SK-N-SH (cell line): ENCODE data around the gene FAM20B. TPM values are rescaled to one million over a fixed set of nuclear protein-coding genes. Genes with fewer than 3 reads are reported as not detected.

Experiments
- CTCF ChIA-PET: fragments of 300-600, 350-600 bp; formaldehyde crosslinking; extraction: SDS; loops from one replicate; lab custom pipeline; 2021; lab: Yijun Ruan, JAX
- POLR2A ChIA-PET: fragments of 350-600 bp; sonication (Branson Sonifier 250); formaldehyde crosslinking; extraction: SDS; loops from one replicate; lab custom pipeline; 2020; ENCODE audit warnings: antibody characterized with exemption, inconsistent platforms; lab: Yijun Ruan, JAX
- DNase-seq: peaks from one replicate; pipeline ENCODE4 v3.0.0; 2012
- H2AFZ ChIP-seq: fragments of 200-600 bp; sonication (generic); 2 replicates; pipeline ENCODE4 v1.8.1; 2016; ENCODE audit warnings: antibody characterized with exemption, mild to moderate bottlenecking, low read depth
- H3F3A ChIP-seq: fragments of 200-600 bp; sonication (generic); replicated peaks from 2 replicates; pipeline ENCODE3; 2016; ENCODE audit warnings: antibody characterized with exemption, mild to moderate bottlenecking; ENCODE audit not compliant: insufficient read depth
- H3K27ac ChIP-seq, 2 experiments: fragments of 200-500 bp in 1 of 2; fragments of 200-600 bp in 1 of 2; sonication (Bioruptor generic) in 1 of 2; sonication (generic), shearing (Covaris generic) in 1 of 2; 2 replicates each; pipeline versions ENCODE4 v1.5.1 to v1.6.1; 2014 to 2016; ENCODE audit warnings: low read depth in 2 of 2, inconsistent platforms in 1 of 2, low read length in 1 of 2, mild to moderate bottlenecking in 1 of 2, mixed read lengths in 1 of 2
- H3K27me3 ChIP-seq: fragments of 200-600 bp; sonication (generic), shearing (Covaris generic); 2 replicates; pipeline ENCODE4 v1.6.1; 2016; ENCODE audit warnings: mixed run types; ENCODE audit not compliant: insufficient read depth
- H3K36me3 ChIP-seq, 2 experiments: fragments of 200-500 bp in 1 of 2; fragments of 200-600 bp in 1 of 2; sonication (Bioruptor generic) in 1 of 2; sonication (generic) in 1 of 2; replicated peaks in 1 of 2; 2 replicates each; pipeline versions ENCODE3 to v1.5.1; 2014 to 2016; ENCODE audit warnings: low read length in 1 of 2, mild to moderate bottlenecking in 1 of 2; ENCODE audit not compliant: insufficient read depth in 2 of 2, control insufficient read depth in 1 of 2
- H3K4me1 ChIP-seq, 2 experiments: fragments of 200-500 bp in 1 of 2; fragments of 200-600 bp in 1 of 2; sonication (Bioruptor generic) in 1 of 2; sonication (generic), shearing (Covaris generic) in 1 of 2; 2 replicates each; pipeline versions ENCODE4 v1.5.1 to v1.6.1; 2014 to 2016; ENCODE audit warnings: low read depth in 1 of 2, low read length in 1 of 2, mixed run types in 1 of 2; ENCODE audit not compliant: insufficient read depth in 2 of 2, control insufficient read depth in 1 of 2
- H3K4me2 ChIP-seq: fragments of 200-600 bp; sonication (generic), shearing (Covaris generic); 2 replicates; pipeline ENCODE4 v1.6.1; 2017; ENCODE audit warnings: mixed run types
- H3K4me3 ChIP-seq, 2 experiments: fragments of 200-500 bp in 1 of 2; fragments of 200-600 bp in 1 of 2; sonication (Bioruptor generic) in 1 of 2; sonication (generic), shearing (Covaris generic) in 1 of 2; 2 replicates each; pipeline versions ENCODE4 v1.5.1 to v1.8.1; 2014 to 2016; ENCODE audit warnings: low read depth in 2 of 2, inconsistent platforms in 1 of 2, low read length in 1 of 2, mild to moderate bottlenecking in 1 of 2, mixed read lengths in 1 of 2, moderate library complexity in 1 of 2
- H3K79me2 ChIP-seq: fragments of 200-600 bp; sonication (generic); 2 replicates; pipeline ENCODE4 v1.8.1; 2017; ENCODE audit warnings: mild to moderate bottlenecking; ENCODE audit not compliant: insufficient read depth
- H3K9ac ChIP-seq: fragments of 200-600 bp; sonication (generic); 2 replicates; pipeline ENCODE4 v1.6.1; 2017; ENCODE audit warnings: mixed run types
- H3K9me2 ChIP-seq: fragments of 200-600 bp; sonication (generic); 2 replicates; pipeline ENCODE4 v1.6.1; 2017; ENCODE audit warnings: mixed run types
- H3K9me3 ChIP-seq: fragments of 200-600 bp; sonication (generic); 2 replicates; pipeline ENCODE4 v1.6.1; 2017; ENCODE audit warnings: mixed run types, mild to moderate bottlenecking, moderate library complexity
- H4K20me1 ChIP-seq: fragments of 200-600 bp; sonication (generic); 2 replicates; pipeline ENCODE4 v1.6.1; 2017; ENCODE audit warnings: mild to moderate bottlenecking, mixed run types; ENCODE audit not compliant: insufficient read depth
- CHD2 ChIP-seq: fragments of 150-350 bp; IDR thresholded peaks from 2 replicates; pipeline ENCODE4 v1.6.1; 2018; ENCODE audit warnings: low read length; ENCODE audit not compliant: partially characterized antibody
- EP300 ChIP-seq, 2 experiments: IDR thresholded peaks; 2 replicates each; pipeline versions ENCODE4 v1.4.0 to v1.6.1; 2012; ENCODE audit warnings: borderline replicate concordance in 1 of 2, low read depth in 1 of 2, low read length in 1 of 2
- FOSL2 ChIP-seq: IDR thresholded peaks from 2 replicates; pipeline ENCODE4 v1.4.0; 2012; ENCODE audit warnings: low read depth, mild to moderate bottlenecking, moderate library complexity, borderline replicate concordance
- GABPA ChIP-seq: IDR thresholded peaks from 2 replicates; pipeline ENCODE4 v1.4.0; 2012; ENCODE audit warnings: low read depth, mild to moderate bottlenecking
- GATA2 ChIP-seq: sonication (generic); formaldehyde crosslinking; IDR thresholded peaks from 2 replicates; pipeline ENCODE4 v1.5.0; 2020; ENCODE audit warnings: mild to moderate bottlenecking, missing genetic modification reagents
- JUND ChIP-seq: IDR thresholded peaks from 2 replicates; pipeline ENCODE4 v1.4.0; 2012
- NFIC ChIP-seq: IDR thresholded peaks from 2 replicates; pipeline ENCODE4 v1.4.0; 2012; ENCODE audit warnings: borderline replicate concordance
- NRF1 ChIP-seq: IDR thresholded peaks from 2 replicates; pipeline ENCODE4 v1.6.1; 2012; ENCODE audit warnings: low read depth, mild to moderate bottlenecking, low read length
- POLR2AphosphoS5 ChIP-seq: IDR thresholded peaks from 2 replicates; pipeline ENCODE4 v1.6.1; 2012; ENCODE audit warnings: low read depth, low read length
- RAD21 ChIP-seq: IDR thresholded peaks from 2 replicates; pipeline ENCODE4 v1.6.1; 2012; ENCODE audit warnings: mild to moderate bottlenecking, low read length
- SIN3A ChIP-seq: IDR thresholded peaks from 2 replicates; pipeline ENCODE4 v1.6.1; 2012; ENCODE audit warnings: low read depth, mild to moderate bottlenecking, low read length, moderate library complexity, borderline replicate concordance
- YY1 ChIP-seq: IDR thresholded peaks from 2 replicates; pipeline ENCODE4 v1.4.0; 2012; ENCODE audit warnings: low read depth, mild to moderate bottlenecking
- WGBS: methylation state at CpG from one replicate; pipeline ENCODE4 v1.1.6; 2017; ENCODE audit warnings: low lambda C conversion rate; 5-methylcytosine and 5-hydroxymethylcytosine counted together
- polyA plus RNA-seq, 3 experiments: library from polyadenylated mRNA; depleted of rRNA; stranded (reverse); fragments of >200 nt; gene quantifications; 2 replicates each; pipeline ENCODE4 v1.2.3, GENCODE V29; 2012
- TF ChIP-seq, protein P1 (sequence below): IDR thresholded peaks from 2 replicates; pipeline ENCODE4 v1.4.0; 2012; ENCODE audit warnings: low read depth
- TF ChIP-seq, protein P2 (sequence below): IDR thresholded peaks from 2 replicates; pipeline ENCODE4 v1.4.0; 2012; ENCODE audit warnings: low read depth, borderline replicate concordance
- TF ChIP-seq, protein P3 (sequence below): IDR thresholded peaks from 2 replicates; pipeline ENCODE4 v1.4.0; 2012; ENCODE audit warnings: low read depth, borderline replicate concordance
- TF ChIP-seq, protein P4 (sequence below): fragments of 150-350 bp; IDR thresholded peaks from 2 replicates; pipeline ENCODE4 v1.6.1; 2017; ENCODE audit warnings: antibody characterized with exemption, low read length, low read depth, borderline replicate concordance

Gene FAM20B
- polyA plus RNA-seq, 1 of the 3 experiments (the other 2 are of a cell fraction), result 14.9 TPM

DNA sequence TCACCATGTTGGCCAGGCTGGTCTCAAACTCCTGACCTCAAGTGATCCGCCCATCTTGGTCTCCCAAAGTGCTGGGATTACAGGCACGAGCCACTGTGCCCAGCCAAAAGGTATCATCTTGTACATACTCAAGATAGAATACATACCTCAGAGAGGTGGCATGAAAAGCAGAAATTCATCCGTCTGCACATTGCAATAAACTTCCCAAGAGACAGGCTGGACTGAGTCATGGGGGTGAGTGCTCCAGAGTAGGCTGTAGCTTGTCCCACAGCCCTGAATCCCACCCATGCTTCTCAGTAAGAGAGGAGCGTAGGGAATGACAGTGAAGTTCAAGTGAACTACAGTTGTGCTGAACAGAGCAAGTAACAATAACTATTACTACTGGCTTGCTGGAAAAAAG is 75.9 kb downstream of the FAM20B start:
- Histone ChIP-seq H4K20me1 (no peaks in the 10 kb centered on the region), H3K27ac (no peak overlapping the region), H3K4me1 (peaks cover 0 to 2% of the 10 kb centered on the region in 2 experiments; a peak in 1 of 4 replicates), H3K27me3 (no peaks in the 10 kb centered on the region), H3K36me3 (peaks cover 65 to 77% of the 10 kb centered on the region in 2 experiments), H3K79me2 (peaks cover 45% of the 10 kb centered on the region), H3K4me2 (no peak overlapping the region), H3F3A (peaks cover 32% of the 10 kb centered on the region), H3K4me3 (no peak overlapping the region), H2AFZ (no peak overlapping the region), H3K9me3 (no peaks in the 10 kb centered on the region), H3K9ac (no peak overlapping the region), H3K9me2 (no peaks in the 10 kb centered on the region)
- ChIA-PET POLR2A (no interaction called here), CTCF (interaction anchor here (0.6 to 1.4 kb wide), 3 partner anchors 20 to 768 kb away, joined by 3 to 4 read pairs (median 3); partner anchors contain the start of gene TOR3A)
- TF ChIP-seq JUND, result no peak
- no peak for TF ChIP-seq NRF1
- TF ChIP-seq GATA2 (CRISPR knock-in tag), result no peak
- no peak for TF ChIP-seq EP300 (IDR thresholded peaks at IDR 0.05; ENCODE audit: borderline replicate concordance in 1 of 2, low read depth in 1 of 2, low read length in 1 of 2)
- no peak for TF ChIP-seq YY1
- TF ChIP-seq, protein P1, sequence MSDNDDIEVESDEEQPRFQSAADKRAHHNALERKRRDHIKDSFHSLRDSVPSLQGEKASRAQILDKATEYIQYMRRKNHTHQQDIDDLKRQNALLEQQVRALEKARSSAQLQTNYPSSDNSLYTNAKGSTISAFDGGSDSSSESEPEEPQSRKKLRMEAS, result no peak
- no peak for TF ChIP-seq FOSL2
- no peak for TF ChIP-seq CHD2
- TF ChIP-seq, protein P2, sequence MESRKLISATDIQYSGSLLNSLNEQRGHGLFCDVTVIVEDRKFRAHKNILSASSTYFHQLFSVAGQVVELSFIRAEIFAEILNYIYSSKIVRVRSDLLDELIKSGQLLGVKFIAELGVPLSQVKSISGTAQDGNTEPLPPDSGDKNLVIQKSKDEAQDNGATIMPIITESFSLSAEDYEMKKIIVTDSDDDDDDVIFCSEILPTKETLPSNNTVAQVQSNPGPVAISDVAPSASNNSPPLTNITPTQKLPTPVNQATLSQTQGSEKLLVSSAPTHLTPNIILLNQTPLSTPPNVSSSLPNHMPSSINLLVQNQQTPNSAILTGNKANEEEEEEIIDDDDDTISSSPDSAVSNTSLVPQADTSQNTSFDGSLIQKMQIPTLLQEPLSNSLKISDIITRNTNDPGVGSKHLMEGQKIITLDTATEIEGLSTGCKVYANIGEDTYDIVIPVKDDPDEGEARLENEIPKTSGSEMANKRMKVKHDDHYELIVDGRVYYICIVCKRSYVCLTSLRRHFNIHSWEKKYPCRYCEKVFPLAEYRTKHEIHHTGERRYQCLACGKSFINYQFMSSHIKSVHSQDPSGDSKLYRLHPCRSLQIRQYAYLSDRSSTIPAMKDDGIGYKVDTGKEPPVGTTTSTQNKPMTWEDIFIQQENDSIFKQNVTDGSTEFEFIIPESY, result no peak
- TF ChIP-seq POLR2AphosphoS5, result no peak
- no peak for TF ChIP-seq RAD21
- TF ChIP-seq, protein P3, sequence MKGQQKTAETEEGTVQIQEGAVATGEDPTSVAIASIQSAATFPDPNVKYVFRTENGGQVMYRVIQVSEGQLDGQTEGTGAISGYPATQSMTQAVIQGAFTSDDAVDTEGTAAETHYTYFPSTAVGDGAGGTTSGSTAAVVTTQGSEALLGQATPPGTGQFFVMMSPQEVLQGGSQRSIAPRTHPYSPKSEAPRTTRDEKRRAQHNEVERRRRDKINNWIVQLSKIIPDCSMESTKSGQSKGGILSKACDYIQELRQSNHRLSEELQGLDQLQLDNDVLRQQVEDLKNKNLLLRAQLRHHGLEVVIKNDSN, result no peak
- no peak for TF ChIP-seq SIN3A
- WGBS, result 92% methylated on average over 3 of the region's 4 CpGs
- DNase-seq, result no peak

DNA sequence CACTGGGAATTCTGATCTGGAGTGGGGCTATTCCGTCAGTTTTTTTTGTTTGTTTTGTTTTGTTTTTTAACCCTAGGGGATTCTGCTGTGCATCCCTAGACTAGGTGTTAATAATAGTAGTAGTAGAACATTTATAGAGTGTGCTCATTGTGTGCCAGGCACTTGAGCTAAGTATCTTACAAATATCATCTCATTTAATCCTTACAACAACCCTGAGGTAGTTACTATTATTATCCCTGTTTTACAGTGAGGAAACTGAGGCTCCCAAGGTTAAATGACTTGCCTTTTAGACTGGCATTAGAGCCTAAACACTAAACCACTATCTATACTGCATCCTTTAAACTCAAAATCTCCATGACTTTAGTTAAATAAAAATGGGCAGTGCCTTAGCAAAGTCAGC is 78.3 kb downstream of the FAM20B start:
- Histone ChIP-seq H3K36me3 (peaks cover 61 to 83% of the 10 kb centered on the region in 2 experiments), H4K20me1 (no peaks in the 10 kb centered on the region), H3F3A (peaks cover 26% of the 10 kb centered on the region), H3K4me3 (no peak overlapping the region), H3K27me3 (no peaks in the 10 kb centered on the region), H2AFZ (no peak overlapping the region), H3K4me2 (no peak overlapping the region), H3K4me1 (peaks cover 0 to 23% of the 10 kb centered on the region in 2 experiments; a peak in 2 of 4 replicates), H3K9me3 (no peaks in the 10 kb centered on the region), H3K79me2 (peaks cover 63% of the 10 kb centered on the region), H3K9me2 (no peaks in the 10 kb centered on the region), H3K27ac (no peak overlapping the region), H3K9ac (no peak overlapping the region)
- CTCF ChIA-PET, result no interaction called here
- TF ChIP-seq CHD2 (no peak), GABPA (no peak), NFIC (no peak)
- TF ChIP-seq, protein P4, sequence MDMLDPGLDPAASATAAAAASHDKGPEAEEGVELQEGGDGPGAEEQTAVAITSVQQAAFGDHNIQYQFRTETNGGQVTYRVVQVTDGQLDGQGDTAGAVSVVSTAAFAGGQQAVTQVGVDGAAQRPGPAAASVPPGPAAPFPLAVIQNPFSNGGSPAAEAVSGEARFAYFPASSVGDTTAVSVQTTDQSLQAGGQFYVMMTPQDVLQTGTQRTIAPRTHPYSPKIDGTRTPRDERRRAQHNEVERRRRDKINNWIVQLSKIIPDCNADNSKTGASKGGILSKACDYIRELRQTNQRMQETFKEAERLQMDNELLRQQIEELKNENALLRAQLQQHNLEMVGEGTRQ, result no peak
- POLR2A ChIA-PET, result no interaction called here
- WGBS, result 96% methylated on average over 1 of the region's 1 CpG
- no peak for DNase-seq
